B cell (primary cell): ENCODE measurements around the gene FEZF2.

Experiments
- CTCF ChIP-seq: fragments of 200-600 bp; IDR thresholded peaks from one replicate; pipeline ENCODE4 v1.8.0; 2022; ENCODE audit warnings: antibody characterized with exemption, mild to moderate bottlenecking
- EZH2 ChIP-seq: IDR thresholded peaks from 2 replicates; pipeline ENCODE4 v1.6.1; 2012; ENCODE audit warnings: borderline replicate concordance, low read depth, mild to moderate bottlenecking, moderate library complexity, low read length; ENCODE audit not compliant: insufficient read depth, poor library complexity, severe bottlenecking

GRCh38 chr3:62332017-62332416 lies 41.3 kb downstream of the FEZF2 start:
- TF ChIP-seq CTCF = no peak
- no peak for TF ChIP-seq EZH2
